ENCODE data around the gene BAZ2B.

The BAZ2B gene

GRCh38 chr2:159457589-159457988 lies 158.8 kb downstream of the BAZ2B start:
- Histone ChIP-seq H3K36me3 (ENCODE audit: insufficient read depth, low read length) (no peaks in the 10 kb centered on the region), H3K9ac (ENCODE audit: low read depth, low read length, poor library complexity, severe bottlenecking) (no peak overlapping the region), H2AFZ (ENCODE audit: low read length) (no peak overlapping the region), H3K4me2 (ENCODE audit: low read depth, low read length, poor library complexity, severe bottlenecking) (no peak overlapping the region), H3K9me2 (replicated peaks; ENCODE audit: low read depth, low read length) (no peaks in the 10 kb centered on the region), H3K79me2 (ENCODE audit: insufficient read depth, low read length) (no peaks in the 10 kb centered on the region), H3F3A (ENCODE audit: low read depth) (no peaks in the 10 kb centered on the region), H3K4me1 (ENCODE audit: insufficient read depth, low read length, poor library complexity, severe bottlenecking) (peaks cover 6% of the 10 kb centered on the region), H3K27me3 (ENCODE audit: insufficient read depth, low read length, poor library complexity, severe bottlenecking) (no peaks in the 10 kb centered on the region), H3K4me3 (ENCODE audit: low read length, poor library complexity, severe bottlenecking) (no peak overlapping the region), H4K20me1 (ENCODE audit: insufficient read depth, low read length, poor library complexity, severe bottlenecking) (no peaks in the 10 kb centered on the region), H3K9me3 (ENCODE audit: insufficient read depth, low read depth, low read length) (no peaks in the 10 kb centered on the region)
- TF ChIP-seq EZH2phosphoT487 (IDR thresholded peaks at IDR 0.05; ENCODE audit: borderline replicate concordance) = no peak
- TF ChIP-seq CTCF (conservative IDR thresholded peaks at IDR 0.05; ENCODE audit: low read length) = no peak

GRCh38 chr2:159456500-159457426 lies 159.6 kb downstream of the BAZ2B start:
- H3K9ac ChIP-seq (ENCODE audit: low read depth, low read length, poor library complexity, severe bottlenecking) = no peak overlapping the region
- no peaks in the 10 kb centered on the region for H3F3A ChIP-seq (ENCODE audit: low read depth)
- no peaks in the 10 kb centered on the region for H3K9me3 ChIP-seq (ENCODE audit: insufficient read depth, low read depth, low read length)
- H4K20me1 ChIP-seq (ENCODE audit: insufficient read depth, low read length, poor library complexity, severe bottlenecking) = no peaks in the 10 kb centered on the region
- no peaks in the 10 kb centered on the region for H3K36me3 ChIP-seq (ENCODE audit: insufficient read depth, low read length)
- no peak overlapping the region for H2AFZ ChIP-seq (ENCODE audit: low read length)
- TF ChIP-seq CTCF (conservative IDR thresholded peaks at IDR 0.05; ENCODE audit: low read length) = no peak
- TF ChIP-seq EZH2phosphoT487 (IDR thresholded peaks at IDR 0.05; ENCODE audit: borderline replicate concordance) = no peak
- peaks cover 6% of the 10 kb centered on the region for H3K4me1 ChIP-seq (ENCODE audit: insufficient read depth, low read length, poor library complexity, severe bottlenecking)
- H3K4me3 ChIP-seq (ENCODE audit: low read length, poor library complexity, severe bottlenecking) = no peak overlapping the region
- H3K79me2 ChIP-seq (ENCODE audit: insufficient read depth, low read length) = no peaks in the 10 kb centered on the region
- no peaks in the 10 kb centered on the region for H3K27me3 ChIP-seq (ENCODE audit: insufficient read depth, low read length, poor library complexity, severe bottlenecking)
- no peak overlapping the region for H3K4me2 ChIP-seq (ENCODE audit: low read depth, low read length, poor library complexity, severe bottlenecking)
- no peaks in the 10 kb centered on the region for H3K9me2 ChIP-seq (replicated peaks; ENCODE audit: low read depth, low read length)

- Histone ChIP-seq H2AFZ (ENCODE audit: low read length) (no peak overlapping the region), H3K79me2 (ENCODE audit: insufficient read depth, low read length) (no peaks in the 10 kb centered on the region), H3K4me3 (ENCODE audit: low read length, poor library complexity, severe bottlenecking) (no peak overlapping the region), H4K20me1 (ENCODE audit: insufficient read depth, low read length, poor library complexity, severe bottlenecking) (no peaks in the 10 kb centered on the region), H3K9ac (ENCODE audit: low read depth, low read length, poor library complexity, severe bottlenecking) (no peak overlapping the region), H3K4me2 (ENCODE audit: low read depth, low read length, poor library complexity, severe bottlenecking) (no peak overlapping the region), H3K27me3 (ENCODE audit: insufficient read depth, low read length, poor library complexity, severe bottlenecking) (no peaks in the 10 kb centered on the region), H3F3A (ENCODE audit: low read depth) (no peaks in the 10 kb centered on the region), H3K36me3 (ENCODE audit: insufficient read depth, low read length) (no peaks in the 10 kb centered on the region), H3K9me2 (replicated peaks; ENCODE audit: low read depth, low read length) (no peaks in the 10 kb centered on the region), H3K9me3 (ENCODE audit: insufficient read depth, low read depth, low read length) (no peaks in the 10 kb centered on the region), H3K4me1 (ENCODE audit: insufficient read depth, low read length, poor library complexity, severe bottlenecking) (peaks cover 6% of the 10 kb centered on the region)
- TF ChIP-seq CTCF (conservative IDR thresholded peaks at IDR 0.05; ENCODE audit: low read length) (no peak), EZH2phosphoT487 (IDR thresholded peaks at IDR 0.05; ENCODE audit: borderline replicate concordance) (no peak)
These were observed 160.9 kb downstream of the BAZ2B start for GRCh38 chr2:159455330-159455918.

Measured in Loucy (cell line).